ENCODE results near the gene C2CD3. TPM values are rescaled to one million over a fixed set of nuclear protein-coding genes. Genes with fewer than 3 reads are reported as not detected.

C2CD3 gene
- total RNA-seq, 1 experiment from 2014 or later: 22.0 TPM

DNA sequence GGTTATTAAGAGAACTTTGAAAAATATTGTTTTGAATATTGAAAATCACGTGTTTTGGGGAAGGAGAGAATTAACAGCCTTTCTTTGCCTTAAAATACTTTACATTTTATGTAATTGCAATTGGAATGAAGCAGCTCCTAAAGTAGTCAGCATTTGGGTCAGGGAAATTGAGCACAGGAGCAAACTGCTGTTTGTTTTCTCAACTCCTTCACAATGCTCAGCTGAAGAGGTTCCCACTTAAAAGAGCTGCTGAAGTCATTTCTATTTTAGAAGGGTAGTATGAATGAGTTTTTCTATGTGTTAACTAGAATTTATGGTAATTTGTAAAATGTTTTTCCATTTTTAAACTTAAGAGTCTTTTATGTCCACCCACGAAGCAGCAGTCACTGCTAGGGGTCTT, 180.1 kb downstream of the C2CD3 start:
- Histone ChIP-seq H3K4me1 (ENCODE audit: insufficient read depth, low read length) (no peaks in the 10 kb centered on the region), H2BK5ac (ENCODE audit: insufficient read length, low read length) (no peak overlapping the region), H2AFZ (ENCODE audit: low read length) (no peak overlapping the region), H3K9me3 (ENCODE audit: control insufficient read depth, low read depth, low read length) (no peaks in the 10 kb centered on the region), H3K9ac (ENCODE audit: extremely low read depth, insufficient read length, low read length) (no peak overlapping the region), H3K4ac (ENCODE audit: low read depth, low read length) (no peak overlapping the region), H2BK120ac (ENCODE audit: low read depth, low read length, poor library complexity, severe bottlenecking) (no peak overlapping the region), H3K27me3 (ENCODE audit: insufficient read depth, low read length) (no peaks in the 10 kb centered on the region), H4K20me1 (ENCODE audit: control insufficient read depth, insufficient read depth, insufficient read length) (no peaks in the 10 kb centered on the region), H2BK12ac (ENCODE audit: insufficient read length, low read depth, low read length) (no peak overlapping the region), H3K23me2 (ENCODE audit: insufficient read length, low read depth, low read length, poor library complexity, severe bottlenecking) (no peaks in the 10 kb centered on the region), H4K91ac (ENCODE audit: insufficient read length, low read depth, low read length) (no peak overlapping the region), H3K79me2 (ENCODE audit: insufficient read depth, low read length) (no peaks in the 10 kb centered on the region), H3T11ph (ENCODE audit: low read length) (no peak overlapping the region), H3K27ac (ENCODE audit: insufficient read length, low read depth, low read length) (no peak overlapping the region), H3K23ac (ENCODE audit: insufficient read length, low read depth, low read length) (no peak overlapping the region), H3K56ac (ENCODE audit: insufficient read length, low read depth, low read length) (no peak overlapping the region), H3K18ac (ENCODE audit: insufficient read length, low read depth, low read length) (no peak overlapping the region), H4K5ac (ENCODE audit: insufficient read length, low read depth, low read length) (no peak overlapping the region), H2AK5ac (ENCODE audit: insufficient read length, low read length) (no peak overlapping the region), H4K8ac (replicated peaks; ENCODE audit: insufficient read length, low read depth, low read length) (no peak overlapping the region), H2BK15ac (ENCODE audit: low read depth, low read length) (no peak overlapping the region), H3K79me1 (ENCODE audit: insufficient read depth, low read depth, low read length, poor library complexity, severe bottlenecking) (no peaks in the 10 kb centered on the region), H3K4me2 (ENCODE audit: insufficient read depth, insufficient read length, low read length) (no peak overlapping the region), H2BK20ac (ENCODE audit: low read depth, low read length, poor library complexity, severe bottlenecking) (no peak overlapping the region), H3K14ac (ENCODE audit: insufficient read depth, low read length) (no peak overlapping the region)
- Mint-ChIP-seq H3K36me3 (ENCODE audit: insufficient read depth in 1 of 3, low read depth in 3 of 3) (no peaks in the 10 kb centered on the region), H3K27ac (no peak overlapping the region), H3K4me3 (no peak overlapping the region), H3K4me1 (peaks cover 5 to 8% of the 10 kb centered on the region in 2 experiments; a peak in 2 of 4 replicates), H3K27me3 (ENCODE audit: low read depth) (no peaks in the 10 kb centered on the region; the same call in 1 of the 2 replicates), H3K9me3 (no peaks in the 10 kb centered on the region)
- no CpG with 5 or more reads among the region's 2 CpGs for WGBS (ENCODE audit: extremely low coverage, insufficient read length, low lambda C conversion rate)
- TF ChIP-seq, protein P1, sequence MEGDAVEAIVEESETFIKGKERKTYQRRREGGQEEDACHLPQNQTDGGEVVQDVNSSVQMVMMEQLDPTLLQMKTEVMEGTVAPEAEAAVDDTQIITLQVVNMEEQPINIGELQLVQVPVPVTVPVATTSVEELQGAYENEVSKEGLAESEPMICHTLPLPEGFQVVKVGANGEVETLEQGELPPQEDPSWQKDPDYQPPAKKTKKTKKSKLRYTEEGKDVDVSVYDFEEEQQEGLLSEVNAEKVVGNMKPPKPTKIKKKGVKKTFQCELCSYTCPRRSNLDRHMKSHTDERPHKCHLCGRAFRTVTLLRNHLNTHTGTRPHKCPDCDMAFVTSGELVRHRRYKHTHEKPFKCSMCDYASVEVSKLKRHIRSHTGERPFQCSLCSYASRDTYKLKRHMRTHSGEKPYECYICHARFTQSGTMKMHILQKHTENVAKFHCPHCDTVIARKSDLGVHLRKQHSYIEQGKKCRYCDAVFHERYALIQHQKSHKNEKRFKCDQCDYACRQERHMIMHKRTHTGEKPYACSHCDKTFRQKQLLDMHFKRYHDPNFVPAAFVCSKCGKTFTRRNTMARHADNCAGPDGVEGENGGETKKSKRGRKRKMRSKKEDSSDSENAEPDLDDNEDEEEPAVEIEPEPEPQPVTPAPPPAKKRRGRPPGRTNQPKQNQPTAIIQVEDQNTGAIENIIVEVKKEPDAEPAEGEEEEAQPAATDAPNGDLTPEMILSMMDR (conservative IDR thresholded peaks at IDR 0.05): no peak
- DNase-seq: no peak

Measured in H9 (cell line).